Measurements from ENCODE around the gene ATP8A1.

DNA sequence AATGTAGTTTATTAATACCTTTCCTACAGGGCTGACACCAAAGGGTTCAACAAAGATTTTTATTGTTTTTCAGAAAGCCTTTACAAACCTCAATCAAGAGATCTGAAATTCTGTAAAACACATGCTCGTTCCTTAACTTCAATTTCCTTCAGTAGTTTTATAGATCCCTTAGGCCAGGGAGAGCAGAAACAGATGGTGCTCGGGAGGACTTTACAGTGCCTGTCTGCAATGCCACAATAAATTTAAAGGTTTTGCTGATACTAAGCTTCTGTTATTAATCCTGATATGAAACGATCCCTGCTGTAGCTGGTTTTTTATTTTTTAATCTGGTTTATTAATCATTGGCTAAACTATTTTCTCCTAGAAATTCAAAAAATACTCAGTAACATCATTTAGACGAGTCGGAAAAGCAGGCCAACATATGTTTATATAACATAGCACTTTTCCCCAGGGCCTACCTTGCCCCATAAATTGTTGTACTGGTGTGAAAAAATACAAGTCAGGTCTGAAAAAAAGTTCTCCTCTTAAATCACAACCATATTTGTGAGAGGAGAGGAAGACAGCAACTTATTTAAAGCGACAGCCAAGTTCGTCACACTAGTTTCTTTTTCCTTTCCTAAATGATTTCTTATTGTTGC is 219.9 kb downstream of the ATP8A1 start:
- TF ChIP-seq, protein P1, sequence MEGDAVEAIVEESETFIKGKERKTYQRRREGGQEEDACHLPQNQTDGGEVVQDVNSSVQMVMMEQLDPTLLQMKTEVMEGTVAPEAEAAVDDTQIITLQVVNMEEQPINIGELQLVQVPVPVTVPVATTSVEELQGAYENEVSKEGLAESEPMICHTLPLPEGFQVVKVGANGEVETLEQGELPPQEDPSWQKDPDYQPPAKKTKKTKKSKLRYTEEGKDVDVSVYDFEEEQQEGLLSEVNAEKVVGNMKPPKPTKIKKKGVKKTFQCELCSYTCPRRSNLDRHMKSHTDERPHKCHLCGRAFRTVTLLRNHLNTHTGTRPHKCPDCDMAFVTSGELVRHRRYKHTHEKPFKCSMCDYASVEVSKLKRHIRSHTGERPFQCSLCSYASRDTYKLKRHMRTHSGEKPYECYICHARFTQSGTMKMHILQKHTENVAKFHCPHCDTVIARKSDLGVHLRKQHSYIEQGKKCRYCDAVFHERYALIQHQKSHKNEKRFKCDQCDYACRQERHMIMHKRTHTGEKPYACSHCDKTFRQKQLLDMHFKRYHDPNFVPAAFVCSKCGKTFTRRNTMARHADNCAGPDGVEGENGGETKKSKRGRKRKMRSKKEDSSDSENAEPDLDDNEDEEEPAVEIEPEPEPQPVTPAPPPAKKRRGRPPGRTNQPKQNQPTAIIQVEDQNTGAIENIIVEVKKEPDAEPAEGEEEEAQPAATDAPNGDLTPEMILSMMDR (IDR thresholded peaks at IDR 0.05): no peak
- TF ChIP-seq POLR2A (IDR thresholded peaks at IDR 0.05): no peak
